Thyroid gland (tissue), 4 donors: ENCODE measurements around the gene SUN1. TPM values are rescaled to one million over a fixed set of nuclear protein-coding genes. Genes with fewer than 3 reads are reported as not detected.
"Not testable (repeated sequence)": the region's sequence is repeated elsewhere in the genome, so short reads cannot be mapped to it uniquely, and the experiment has no call there.

Experiments
- DNase-seq, 2 donors: peaks; one replicate each; pipeline ENCODE4 v3.0.0-alpha.2; 2019
- H3K27ac ChIP-seq, 3 donors: fragments of 200-600 bp; sonication (generic); 1 replicate in 2 of 3; 2 replicates in 1 of 3; pipeline ENCODE4 v1.5.1; 2016 to 2019; ENCODE audit warnings: mild to moderate bottlenecking in 1 of 3, moderate library complexity in 1 of 3
- H3K27me3 ChIP-seq: fragments of 200-600 bp; sonication (generic); one replicate; pipeline ENCODE4 v1.5.1; 2019
- H3K36me3 ChIP-seq, 2 donors: fragments of 200-600 bp; sonication (generic); one replicate each; pipeline ENCODE4 v1.5.1; 2016 to 2019
- H3K4me1 ChIP-seq, 2 donors: fragments of 200-600 bp; sonication (generic); one replicate each; pipeline ENCODE4 v1.5.1; 2017 to 2019
- H3K4me3 ChIP-seq, 3 donors: fragments of 200-600 bp; sonication (generic); replicated peaks in 1 of 3; 1 replicate in 2 of 3; 2 replicates in 1 of 3; pipeline ENCODE4 v1.5.1; 2016; ENCODE audit warnings: mild to moderate bottlenecking in 1 of 3
- H3K9me3 ChIP-seq: fragments of 200-600 bp; sonication (generic); one replicate; pipeline ENCODE4 v1.5.1; 2017
- POLR2A ChIP-seq, 2 donors: fragments of 450-650 bp; IDR thresholded peaks; one replicate each; pipeline ENCODE4 v1.6.1; 2017; ENCODE audit warnings: antibody characterized with exemption in 2 of 2, mild to moderate bottlenecking in 2 of 2, moderate library complexity in 1 of 2
- WGBS, 2 donors: methylation state at CpG; one replicate each; pipeline ENCODE4 v1.1.5; 2017; 5-methylcytosine and 5-hydroxymethylcytosine counted together
- intact Hi-C: fragments of 100-400 bp; cut with DNase I; formaldehyde crosslinking; loops from one replicate; pipeline ENCODE4 v1.15.1; 2023
- total RNA-seq, 4 donors: library from RNA; depleted of rRNA; stranded (reverse); fragments of >200 nt; gene quantifications; one replicate each; pipeline ENCODE4 v1.2.3, GENCODE V29; 2016
- TF ChIP-seq, protein P1 (sequence below), 6 experiments: fragments of 200-600 bp in 3 of 6; fragments of 450-650 bp in 3 of 6; sonication (generic) in 3 of 6; IDR thresholded peaks; one replicate each; pipeline ENCODE4 v1.5.1; 2016 to 2019; ENCODE audit warnings: antibody characterized with exemption in 6 of 6, mild to moderate bottlenecking in 2 of 6, inconsistent platforms in 1 of 6, moderate library complexity in 1 of 6

SUN1 gene
- total RNA-seq, 4 donors from 2014 or later: 146 to 260 (median 186) TPM

DNA sequence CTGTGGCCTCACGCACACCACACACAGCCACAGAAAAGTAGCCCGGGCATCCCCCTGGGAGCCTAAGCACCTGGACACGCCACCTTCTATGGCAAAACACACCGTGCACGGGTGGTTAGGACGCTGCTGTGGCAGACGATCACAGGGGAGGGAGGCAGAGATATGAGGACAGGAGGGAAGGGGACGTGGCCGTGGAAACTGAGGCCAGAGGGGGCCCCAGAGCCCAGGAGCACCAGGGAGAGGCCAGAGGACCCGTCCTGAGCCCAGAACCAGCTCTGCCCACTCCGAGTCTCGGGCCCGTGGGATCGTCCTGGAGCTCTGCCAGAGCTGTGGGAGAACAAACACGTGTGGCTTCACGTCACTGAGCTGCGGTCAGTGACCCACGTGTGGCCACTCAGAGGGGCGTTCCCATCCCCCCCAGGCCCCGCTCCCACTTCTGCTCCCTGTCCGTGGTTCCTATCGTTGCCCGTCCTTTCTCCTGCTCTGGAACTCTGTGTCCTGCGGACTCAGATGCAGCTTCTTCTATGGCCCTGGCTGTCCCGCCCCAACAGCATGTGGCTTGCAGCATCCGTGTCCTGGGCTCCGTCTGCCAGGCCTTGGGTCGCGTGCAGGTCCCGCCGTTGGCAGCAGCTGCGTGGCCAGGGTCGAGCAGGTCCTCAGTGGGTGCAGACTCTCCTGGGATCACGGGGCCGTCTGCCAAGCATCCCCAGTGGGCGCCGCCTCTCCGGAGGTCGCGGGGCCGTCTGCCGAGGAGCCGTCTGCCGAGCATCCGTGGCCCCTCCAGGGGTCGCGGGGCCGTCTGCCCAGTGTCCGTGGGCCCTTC, 75.1 kb downstream of the SUN1 start:
- H3K4me1 ChIP-seq: peaks cover 4 to 6% of the 10 kb centered on the region in 2 donors
- TF ChIP-seq POLR2A (IDR thresholded peaks at IDR 0.05): no peak
- TF ChIP-seq, protein P1, sequence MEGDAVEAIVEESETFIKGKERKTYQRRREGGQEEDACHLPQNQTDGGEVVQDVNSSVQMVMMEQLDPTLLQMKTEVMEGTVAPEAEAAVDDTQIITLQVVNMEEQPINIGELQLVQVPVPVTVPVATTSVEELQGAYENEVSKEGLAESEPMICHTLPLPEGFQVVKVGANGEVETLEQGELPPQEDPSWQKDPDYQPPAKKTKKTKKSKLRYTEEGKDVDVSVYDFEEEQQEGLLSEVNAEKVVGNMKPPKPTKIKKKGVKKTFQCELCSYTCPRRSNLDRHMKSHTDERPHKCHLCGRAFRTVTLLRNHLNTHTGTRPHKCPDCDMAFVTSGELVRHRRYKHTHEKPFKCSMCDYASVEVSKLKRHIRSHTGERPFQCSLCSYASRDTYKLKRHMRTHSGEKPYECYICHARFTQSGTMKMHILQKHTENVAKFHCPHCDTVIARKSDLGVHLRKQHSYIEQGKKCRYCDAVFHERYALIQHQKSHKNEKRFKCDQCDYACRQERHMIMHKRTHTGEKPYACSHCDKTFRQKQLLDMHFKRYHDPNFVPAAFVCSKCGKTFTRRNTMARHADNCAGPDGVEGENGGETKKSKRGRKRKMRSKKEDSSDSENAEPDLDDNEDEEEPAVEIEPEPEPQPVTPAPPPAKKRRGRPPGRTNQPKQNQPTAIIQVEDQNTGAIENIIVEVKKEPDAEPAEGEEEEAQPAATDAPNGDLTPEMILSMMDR (IDR thresholded peaks at IDR 0.05): no peak
- no peak overlapping the region for H3K27ac ChIP-seq
- no peak overlapping the region for H3K4me3 ChIP-seq
- intact Hi-C loops: no loop called here
- no peaks in the 10 kb centered on the region for H3K36me3 ChIP-seq
- no peaks in the 10 kb centered on the region for H3K27me3 ChIP-seq
- no peak for DNase-seq
- H3K9me3 ChIP-seq: no peaks in the 10 kb centered on the region
- WGBS, 2 donors: 82 to 89% methylated on average over 24 to 43 of the region's 49 CpGs

DNA sequence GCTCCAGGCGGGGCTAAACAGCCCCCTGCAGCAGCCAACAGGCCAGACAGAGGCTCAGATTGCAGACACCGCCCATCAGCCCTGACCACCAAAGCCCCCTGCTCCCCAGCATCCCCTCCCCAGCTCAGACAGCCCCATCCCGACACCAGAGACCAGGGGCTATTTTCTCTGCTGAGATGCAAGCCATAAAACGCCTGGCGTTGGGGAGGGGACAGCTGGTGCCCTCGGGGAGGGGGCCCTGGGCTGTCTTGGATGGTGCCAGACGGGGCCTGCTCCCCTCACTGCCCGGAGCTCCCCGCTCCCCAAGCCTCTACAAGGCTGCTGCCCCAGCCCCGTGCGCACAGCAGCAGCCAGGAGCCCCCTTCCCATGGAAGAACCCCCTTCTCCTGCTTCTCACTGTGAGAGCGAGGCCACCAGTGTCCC, 75.9 kb downstream of the SUN1 start:
- peaks cover 4 to 6% of the 10 kb centered on the region in 2 donors for H3K4me1 ChIP-seq
- H3K36me3 ChIP-seq: no peaks in the 10 kb centered on the region
- H3K27ac ChIP-seq: no peak overlapping the region
- H3K9me3 ChIP-seq: no peaks in the 10 kb centered on the region
- 83% methylated on average over 1 of the region's 12 CpGs; no CpG with 5 or more reads in 1 of the 2 donors for WGBS, 2 donors
- H3K4me3 ChIP-seq: no peak overlapping the region
- no peaks in the 10 kb centered on the region for H3K27me3 ChIP-seq
- intact Hi-C loops: no loop called here
- DNase-seq: no peak
- TF ChIP-seq, protein P1 (IDR thresholded peaks at IDR 0.05): no peak
- no peak for TF ChIP-seq POLR2A (IDR thresholded peaks at IDR 0.05)

GRCh38 chr7:908591-909357, 76.5 kb downstream of the SUN1 start:
- H3K4me3 ChIP-seq, H3K4me1 ChIP-seq, H3K27ac ChIP-seq, H3K9me3 ChIP-seq, intact Hi-C loops, H3K36me3 ChIP-seq, H3K27me3 ChIP-seq: not testable (repeated sequence)
- 64 to 75% methylated on average over 8 to 11 of the region's 73 CpGs for WGBS, 2 donors
- DNase-seq: peak; percentile 52 to 73
- TF ChIP-seq, protein P1 (IDR thresholded peaks at IDR 0.05): peak; percentile 34 to 96 (median 80)

GRCh38 chr7:909358-910329, 77.4 kb downstream of the SUN1 start:
- TF ChIP-seq POLR2A (IDR thresholded peaks at IDR 0.05): no peak
- TF ChIP-seq, protein P1 (IDR thresholded peaks at IDR 0.05): no peak
- H3K27me3 ChIP-seq: no peaks in the 10 kb centered on the region
- 81 to 90% methylated on average over 20 to 30 of the region's 58 CpGs for WGBS, 2 donors
- intact Hi-C loops: loop anchor here (5.0 kb wide), 1 partner anchor 43 kb away; the partner anchor contains the start of gene ADAP1
- H3K4me3 ChIP-seq: no peak overlapping the region
- H3K36me3 ChIP-seq: no peaks in the 10 kb centered on the region
- H3K27ac ChIP-seq: no peak overlapping the region
- no peaks in the 10 kb centered on the region for H3K9me3 ChIP-seq
- peaks cover 6 to 13% of the 10 kb centered on the region in 2 donors for H3K4me1 ChIP-seq
- DNase-seq: peak; percentile 53 to 75
